Upper lobe of left lung (tissue), 4 donors: ENCODE results near the gene ABLIM2.

ENCODE experiments used
- CTCF ChIP-seq, 6 experiments: fragments of 450-650 bp in 4 of 6; fragments of 200-600 bp in 2 of 6; sonication (generic) in 2 of 6; IDR thresholded peaks; one replicate each; pipeline ENCODE4 v1.5.1; 2016 to 2019; ENCODE audit warnings: antibody characterized with exemption in 6 of 6
- POLR2AphosphoS5 ChIP-seq, 2 donors: sonication (generic); formaldehyde crosslinking; IDR thresholded peaks; one replicate each; pipeline ENCODE4 v1.5.1; 2017; ENCODE audit warnings: antibody characterized with exemption in 2 of 2

GRCh38 chr4:8174970-8175369 is 16.4 kb upstream of the ABLIM2 start:
- TF ChIP-seq POLR2AphosphoS5 (IDR thresholded peaks at IDR 0.05) (no peak), CTCF (IDR thresholded peaks at IDR 0.05) (no peak)
